Measurements from ENCODE around the gene EML1. TPM values are rescaled to one million over a fixed set of nuclear protein-coding genes. Genes with fewer than 3 reads are reported as not detected.

The EML1 gene
- total RNA-seq, 1 donor from 2014 or later = 28.3 TPM

GRCh38 chr14:99803803-99804202 is 10.6 kb downstream of the EML1 start:
- no peak for TF ChIP-seq CTCF (IDR thresholded peaks at IDR 0.05)
- H3K4me1 ChIP-seq = no peaks in the 10 kb centered on the region
- no peak for DNase-seq (ENCODE audit: low spot score in 2 of 2)

GRCh38 chr14:99805757-99806439 is 12.7 kb downstream of the EML1 start:
- H3K9me3 ChIP-seq = no peaks in the 10 kb centered on the region
- intact Hi-C loops (cut with DNase I) = no loop called here
- no peak overlapping the region for H3K27ac ChIP-seq
- no peak for DNase-seq (ENCODE audit: low spot score in 2 of 2)
- H3K27me3 ChIP-seq = no peaks in the 10 kb centered on the region
- TF ChIP-seq CTCF (IDR thresholded peaks at IDR 0.05) = no peak
- no peaks in the 10 kb centered on the region for H3K4me1 ChIP-seq
- no peak overlapping the region for H3K4me3 ChIP-seq
- H3K36me3 ChIP-seq = no peaks in the 10 kb centered on the region

More at GRCh38 chr14:99803803-99804202, 10.6 kb downstream of the EML1 start:
- H3K4me3 ChIP-seq = no peak overlapping the region
- H3K27me3 ChIP-seq = no peaks in the 10 kb centered on the region
- H3K27ac ChIP-seq = no peak overlapping the region
- H3K36me3 ChIP-seq = no peaks in the 10 kb centered on the region
- intact Hi-C loops (cut with DNase I) = no loop called here
- no peaks in the 10 kb centered on the region for H3K9me3 ChIP-seq

GRCh38 chr14:99806836-99807235 is 13.6 kb downstream of the EML1 start:
- TF ChIP-seq CTCF (IDR thresholded peaks at IDR 0.05) = no peak
- Histone ChIP-seq H3K4me3 (no peak overlapping the region), H3K36me3 (no peaks in the 10 kb centered on the region), H3K27ac (no peak overlapping the region), H3K4me1 (no peaks in the 10 kb centered on the region), H3K27me3 (no peaks in the 10 kb centered on the region), H3K9me3 (no peaks in the 10 kb centered on the region)
- intact Hi-C loops (cut with DNase I) = no loop called here
- no peak for DNase-seq (ENCODE audit: low spot score in 2 of 2)

- Histone ChIP-seq H3K4me3 (no peak overlapping the region), H3K27me3 (no peaks in the 10 kb centered on the region), H3K36me3 (no peaks in the 10 kb centered on the region), H3K9me3 (no peaks in the 10 kb centered on the region), H3K27ac (no peak overlapping the region), H3K4me1 (no peaks in the 10 kb centered on the region)
- DNase-seq (ENCODE audit: low spot score in 2 of 2) = no peak
- no peak for TF ChIP-seq CTCF (IDR thresholded peaks at IDR 0.05)
- intact Hi-C loops (cut with DNase I) = no loop called here
Observed at GRCh38 chr14:99807413-99808153, 14.4 kb downstream of the EML1 start.

GRCh38 chr14:99808154-99808505 is 14.9 kb downstream of the EML1 start:
- Histone ChIP-seq H3K4me3 (no peak overlapping the region), H3K27me3 (no peaks in the 10 kb centered on the region), H3K4me1 (no peaks in the 10 kb centered on the region), H3K36me3 (no peaks in the 10 kb centered on the region), H3K9me3 (no peaks in the 10 kb centered on the region), H3K27ac (no peak overlapping the region)
- intact Hi-C loops (cut with DNase I) = no loop called here
- peak in 1 of 2 donors; percentile 31 for DNase-seq (ENCODE audit: low spot score in 2 of 2)
- TF ChIP-seq CTCF (IDR thresholded peaks at IDR 0.05) = no peak

Data from ascending aorta (tissue), 2 donors.